Mesendoderm (in vitro differentiated cells): Measurements from ENCODE around the gene FADS2.

Experiments used
- DNase-seq: peaks from one replicate; pipeline ENCODE4 v3.0.0; 2013
- H2AK5ac ChIP-seq: 2 replicates; pipeline ENCODE4 v1.6.1; 2013; ENCODE audit warnings: low read length, inconsistent platforms
- H2BK120ac ChIP-seq: 2 replicates; pipeline ENCODE4 v1.6.1; 2013; ENCODE audit warnings: low read depth, mild to moderate bottlenecking, low read length, moderate library complexity, mixed read lengths
- H2BK15ac ChIP-seq: replicated peaks from 2 replicates; pipeline ENCODE4 v1.6.1; 2013; ENCODE audit warnings: low read depth, mild to moderate bottlenecking, moderate library complexity
- H2BK5ac ChIP-seq: 2 replicates; pipeline ENCODE4 v1.6.1; 2013; ENCODE audit warnings: low read length, inconsistent platforms
- H3K18ac ChIP-seq: 2 replicates; pipeline ENCODE4 v1.6.1; 2013; ENCODE audit warnings: mild to moderate bottlenecking, low read length, mixed read lengths
- H3K23ac ChIP-seq: one replicate; pipeline ENCODE4 v1.6.1; 2013; ENCODE audit warnings: low read length
- H3K27ac ChIP-seq: 2 replicates; pipeline ENCODE4 v1.5.1; 2013; ENCODE audit warnings: low read depth, mild to moderate bottlenecking, inconsistent platforms, low read length, moderate library complexity
- H3K27me3 ChIP-seq: 2 replicates; pipeline ENCODE4 v1.6.1; 2013; ENCODE audit warnings: low read length, control low read depth, mild to moderate bottlenecking, inconsistent platforms; ENCODE audit not compliant: insufficient read depth, poor library complexity
- H3K36me3 ChIP-seq: 2 replicates; pipeline ENCODE4 v1.6.1; 2013; ENCODE audit warnings: low read length, inconsistent platforms; ENCODE audit not compliant: control insufficient read depth, insufficient read depth
- H3K4ac ChIP-seq: one replicate; pipeline ENCODE4 v1.6.1; 2013; ENCODE audit warnings: low read depth, mild to moderate bottlenecking, low read length, moderate library complexity
- H3K4me1 ChIP-seq: 2 replicates; pipeline ENCODE4 v1.6.1; 2013; ENCODE audit warnings: low read depth, low read length, inconsistent platforms; ENCODE audit not compliant: control insufficient read depth
- H3K4me2 ChIP-seq: 2 replicates; pipeline ENCODE4 v1.6.1; 2013; ENCODE audit warnings: low read length
- H3K4me3 ChIP-seq: 2 replicates; pipeline ENCODE4 v1.5.1; 2013; ENCODE audit warnings: mild to moderate bottlenecking, low read length
- H3K56ac ChIP-seq: one replicate; pipeline ENCODE4 v1.6.1; 2013; ENCODE audit warnings: low read length
- H3K79me1 ChIP-seq: 2 replicates; pipeline ENCODE4 v1.6.1; 2013; ENCODE audit warnings: low read length, inconsistent platforms
- H3K79me2 ChIP-seq: 2 replicates; pipeline ENCODE4 v1.6.1; 2013; ENCODE audit warnings: mild to moderate bottlenecking, low read length; ENCODE audit not compliant: control insufficient read depth, insufficient read depth
- H3K9ac ChIP-seq: 2 replicates; pipeline ENCODE4 v1.6.1; 2013; ENCODE audit warnings: low read length, inconsistent platforms
- H4K5ac ChIP-seq: one replicate; pipeline ENCODE4 v1.6.1; 2013; ENCODE audit warnings: low read length
- H4K8ac ChIP-seq: one replicate; pipeline ENCODE4 v1.6.1; 2013; ENCODE audit warnings: low read depth, mild to moderate bottlenecking, control low read depth, low read length, moderate library complexity
- WGBS: extraction: QIAGEN DNeasy Blood & Tissue Kit; methylation state at CpG from one replicate; pipeline ENCODE4 v1.1.7; 2013; ENCODE audit warnings: low lambda C conversion rate, missing lambda C conversion rate; ENCODE audit not compliant: insufficient coverage; ENCODE audit errors: extremely low coverage; 5-methylcytosine and 5-hydroxymethylcytosine counted together

Gene FADS2

GRCh38 chr11:61841636-61842527 is 13.8 kb downstream of the FADS2 start:
- Histone ChIP-seq H3K4me1 (no peaks in the 10 kb centered on the region), H3K4me2 (no peak overlapping the region), H3K4ac (no peak overlapping the region), H3K18ac (no peak overlapping the region), H3K36me3 (peaks cover 31% of the 10 kb centered on the region), H2BK120ac (no peak overlapping the region), H3K79me2 (peaks cover 6% of the 10 kb centered on the region), H3K79me1 (peaks cover 20% of the 10 kb centered on the region), H3K9ac (no peak overlapping the region), H3K4me3 (no peak overlapping the region), H2AK5ac (no peak overlapping the region), H2BK5ac (no peak overlapping the region), H3K27ac (no peak overlapping the region), H3K27me3 (no peaks in the 10 kb centered on the region), H4K5ac (no peak overlapping the region), H3K23ac (no peak overlapping the region), H2BK15ac (no peak overlapping the region), H3K56ac (no peak overlapping the region), H4K8ac (no peak overlapping the region)
- no CpG with 5 or more reads among the region's 12 CpGs for WGBS
- DNase-seq, result no peak

DNA sequence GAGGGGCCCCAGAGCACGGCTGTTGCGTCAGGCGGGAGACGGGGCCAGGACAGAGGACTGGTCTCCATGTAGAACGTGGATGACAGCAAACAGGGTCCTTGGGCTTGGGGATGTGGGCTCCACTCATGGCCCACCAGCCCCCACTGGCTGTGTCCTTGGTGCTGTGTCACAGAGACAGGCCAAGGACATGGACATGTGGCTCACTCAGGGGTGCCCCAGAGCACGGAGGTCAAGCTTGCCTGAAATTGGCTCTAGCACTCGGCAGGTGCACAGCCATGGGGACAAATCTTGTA is 14.4 kb downstream of the FADS2 start:
- Histone ChIP-seq H3K56ac (no peak overlapping the region), H2BK5ac (no peak overlapping the region), H3K23ac (no peak overlapping the region), H3K4ac (no peak overlapping the region), H4K5ac (no peak overlapping the region), H4K8ac (no peak overlapping the region), H3K36me3 (peaks cover 33% of the 10 kb centered on the region), H3K4me2 (no peak overlapping the region), H3K4me3 (no peak overlapping the region), H3K9ac (no peak overlapping the region), H3K79me1 (peaks cover 18% of the 10 kb centered on the region), H2AK5ac (no peak overlapping the region), H3K27me3 (no peaks in the 10 kb centered on the region), H3K18ac (no peak overlapping the region), H3K4me1 (no peaks in the 10 kb centered on the region), H3K79me2 (peaks cover 3% of the 10 kb centered on the region), H3K27ac (no peak overlapping the region), H2BK15ac (no peak overlapping the region), H2BK120ac (no peak overlapping the region)
- no CpG with 5 or more reads among the region's 7 CpGs for WGBS
- no peak for DNase-seq

- H3K4me2 ChIP-seq, result no peak overlapping the region
- no peak overlapping the region for H2BK120ac ChIP-seq
- no peak overlapping the region for H3K9ac ChIP-seq
- H2BK5ac ChIP-seq, result no peak overlapping the region
- DNase-seq, result no peak
- no peak overlapping the region for H4K5ac ChIP-seq
- no peak overlapping the region for H2AK5ac ChIP-seq
- H3K18ac ChIP-seq, result no peak overlapping the region
- no peak overlapping the region for H3K4me3 ChIP-seq
- no peak overlapping the region for H4K8ac ChIP-seq
- H3K36me3 ChIP-seq, result peaks cover 38% of the 10 kb centered on the region
- peak overlapping the region; percentile 15 for H3K56ac ChIP-seq
- no peak overlapping the region for H2BK15ac ChIP-seq
- H3K79me1 ChIP-seq, result peaks cover 13% of the 10 kb centered on the region
- no peaks in the 10 kb centered on the region for H3K79me2 ChIP-seq
- H3K23ac ChIP-seq, result no peak overlapping the region
- no peaks in the 10 kb centered on the region for H3K27me3 ChIP-seq
- no peak overlapping the region for H3K27ac ChIP-seq
- H3K4ac ChIP-seq, result no peak overlapping the region
- H3K4me1 ChIP-seq, result no peaks in the 10 kb centered on the region
- WGBS, result no CpG with 5 or more reads among the region's 16 CpGs
Observed at GRCh38 chr11:61844909-61845565, 16.9 kb downstream of the FADS2 start.

DNA sequence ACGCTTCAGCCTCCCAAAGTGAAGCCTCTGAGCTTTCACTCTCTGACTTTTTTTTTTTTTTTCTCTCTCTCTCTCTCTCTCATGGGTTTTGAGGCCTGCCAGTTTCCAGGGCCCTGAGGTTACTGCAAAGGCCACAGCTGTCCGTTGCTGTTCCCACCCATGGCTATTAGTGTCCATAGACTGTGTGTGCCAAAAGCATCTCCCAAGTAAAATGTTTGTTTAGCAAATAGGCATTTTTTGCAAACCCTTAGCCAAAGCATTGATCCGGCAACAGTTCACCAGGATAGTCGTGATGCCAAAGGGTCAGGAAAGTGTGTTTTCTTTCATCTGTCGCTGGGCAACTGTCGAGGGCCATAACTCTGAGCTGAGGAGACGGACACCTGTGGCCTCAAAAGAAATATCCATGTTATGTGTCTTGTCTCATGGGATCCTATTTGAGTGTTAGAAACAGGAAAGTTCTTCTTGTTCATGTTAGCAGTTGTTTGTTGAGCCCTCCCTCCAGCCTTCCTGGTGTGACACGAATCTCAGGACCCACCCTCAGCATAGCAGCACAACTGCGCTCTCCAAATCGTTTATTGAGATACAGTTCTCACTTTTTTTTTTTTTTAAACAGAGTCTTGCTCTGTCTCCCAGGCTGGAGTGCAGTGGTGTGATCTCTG is 18.4 kb downstream of the FADS2 start:
- H3K9ac ChIP-seq, result no peak overlapping the region
- no peak overlapping the region for H2BK15ac ChIP-seq
- peaks cover 10% of the 10 kb centered on the region for H3K79me1 ChIP-seq
- no peaks in the 10 kb centered on the region for H3K27me3 ChIP-seq
- H3K23ac ChIP-seq, result no peak overlapping the region
- no peak overlapping the region for H3K56ac ChIP-seq
- no peak overlapping the region for H2BK5ac ChIP-seq
- H2BK120ac ChIP-seq, result no peak overlapping the region
- no peak overlapping the region for H3K27ac ChIP-seq
- WGBS, result no CpG with 5 or more reads among the region's 10 CpGs
- H4K8ac ChIP-seq, result no peak overlapping the region
- H3K36me3 ChIP-seq, result peaks cover 37% of the 10 kb centered on the region
- no peak overlapping the region for H2AK5ac ChIP-seq
- DNase-seq, result no peak
- H3K4me3 ChIP-seq, result no peak overlapping the region
- no peaks in the 10 kb centered on the region for H3K4me1 ChIP-seq
- H3K4me2 ChIP-seq, result no peak overlapping the region
- H3K18ac ChIP-seq, result no peak overlapping the region
- no peaks in the 10 kb centered on the region for H3K79me2 ChIP-seq
- no peak overlapping the region for H4K5ac ChIP-seq
- no peak overlapping the region for H3K4ac ChIP-seq

GRCh38 chr11:61847914-61848581 is 19.9 kb downstream of the FADS2 start:
- H3K4me3 ChIP-seq, result no peak overlapping the region
- no peak overlapping the region for H4K8ac ChIP-seq
- H2BK120ac ChIP-seq, result no peak overlapping the region
- no peaks in the 10 kb centered on the region for H3K79me2 ChIP-seq
- no peak overlapping the region for H3K18ac ChIP-seq
- H3K4ac ChIP-seq, result no peak overlapping the region
- no peak overlapping the region for H3K27ac ChIP-seq
- H3K4me2 ChIP-seq, result no peak overlapping the region
- no peak overlapping the region for H4K5ac ChIP-seq
- H2BK15ac ChIP-seq, result no peak overlapping the region
- no peak overlapping the region for H2AK5ac ChIP-seq
- peaks cover 29% of the 10 kb centered on the region for H3K36me3 ChIP-seq
- peaks cover 8% of the 10 kb centered on the region for H3K79me1 ChIP-seq
- no peaks in the 10 kb centered on the region for H3K4me1 ChIP-seq
- H2BK5ac ChIP-seq, result no peak overlapping the region
- H3K56ac ChIP-seq, result no peak overlapping the region
- DNase-seq, result no peak
- no CpG with 5 or more reads among the region's 18 CpGs for WGBS
- H3K23ac ChIP-seq, result no peak overlapping the region
- no peaks in the 10 kb centered on the region for H3K27me3 ChIP-seq
- H3K9ac ChIP-seq, result no peak overlapping the region
